ENCODE results near the gene LARGE1.

Gene LARGE1

GRCh38 chr22:33326540-33327295, 593.6 kb downstream of the LARGE1 start:
- no peak for DNase-seq (ENCODE audit: low read depth in 2 of 2)

DNA sequence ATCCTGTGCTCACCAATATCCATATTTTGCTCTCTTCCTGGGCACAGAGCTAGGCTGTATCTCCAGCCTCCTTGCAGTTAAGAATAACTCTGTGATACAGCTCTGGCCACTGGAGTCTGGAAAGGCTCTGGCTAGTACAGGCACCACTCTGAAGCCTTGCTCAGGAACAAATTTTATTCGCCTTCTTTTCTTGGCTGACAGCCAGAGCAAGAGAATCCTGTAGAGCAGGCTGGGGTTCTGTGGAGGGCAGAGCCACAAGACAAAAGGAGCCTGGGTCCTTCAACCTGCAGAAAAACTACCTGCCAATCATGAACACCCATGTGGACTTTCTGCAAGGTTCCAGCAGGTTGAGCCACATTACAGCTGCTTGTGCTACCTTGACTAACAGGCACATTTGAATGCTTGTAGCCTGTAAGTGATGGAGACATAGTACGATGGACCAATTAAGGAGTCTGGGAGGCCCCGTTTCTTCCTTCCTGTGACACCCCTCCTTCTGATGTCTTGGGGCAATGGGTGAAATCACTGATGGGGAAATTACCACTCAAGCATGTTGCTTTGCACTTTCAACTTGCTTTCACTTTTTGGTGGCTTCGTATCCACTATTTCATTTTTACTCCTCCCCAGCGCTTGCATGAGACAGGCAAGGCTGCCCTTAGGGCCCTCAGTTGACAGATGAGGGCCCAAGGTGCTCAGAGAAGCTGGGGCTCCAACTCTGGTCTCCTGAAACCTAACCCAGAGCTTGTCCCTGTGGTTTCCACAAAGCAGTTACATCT, 594.9 kb downstream of the LARGE1 start:
- no peak for DNase-seq (ENCODE audit: low read depth in 2 of 2)

GRCh38 chr22:33324228-33324627, 596.0 kb downstream of the LARGE1 start:
- DNase-seq (ENCODE audit: low read depth in 2 of 2) = no peak

GRCh38 chr22:33321466-33321865, 598.8 kb downstream of the LARGE1 start:
- DNase-seq (ENCODE audit: low read depth in 2 of 2) = no peak

DNA sequence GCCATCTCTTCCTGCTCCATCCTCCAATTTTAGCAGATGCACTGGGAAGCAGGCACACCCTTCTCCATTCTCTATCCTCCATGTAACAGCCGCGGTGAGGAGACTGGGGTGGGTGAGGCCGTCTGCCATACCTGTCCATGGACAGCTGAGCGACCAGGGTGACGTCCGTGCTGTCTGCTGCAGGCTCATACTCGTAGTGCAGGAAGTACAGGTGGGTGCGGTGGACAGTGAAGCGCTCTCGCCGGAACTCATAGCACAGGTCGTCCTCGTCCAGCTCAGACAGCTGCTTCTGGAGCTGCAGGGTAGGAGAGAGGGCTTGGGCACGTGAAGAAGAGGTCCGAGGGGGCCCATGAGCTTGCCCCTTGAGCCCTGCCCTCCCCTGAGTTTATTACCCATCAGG, 604.3 kb downstream of the LARGE1 start:
- no peak for DNase-seq (ENCODE audit: low read depth in 2 of 2)

DNA sequence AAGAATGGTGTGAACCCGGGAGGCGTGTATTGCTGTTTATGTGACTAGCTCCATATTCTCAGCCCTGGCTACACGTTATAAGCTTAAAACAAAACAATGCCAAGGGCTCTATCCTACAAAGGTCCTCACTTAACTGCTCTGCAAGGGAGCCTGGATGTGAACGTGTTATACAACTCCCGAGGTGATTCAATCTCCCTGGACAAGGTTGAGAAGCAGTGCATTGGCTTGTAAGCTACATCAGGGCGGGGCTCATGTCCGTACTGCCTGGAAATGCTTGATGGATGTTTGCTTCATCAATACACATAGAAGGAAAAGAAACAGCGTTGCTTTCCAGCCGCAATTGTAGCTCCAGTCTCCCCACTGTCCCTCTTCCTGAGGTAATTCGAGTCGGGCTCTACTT, 605.2 kb downstream of the LARGE1 start:
- DNase-seq (ENCODE audit: low read depth in 2 of 2) = no peak

GRCh38 chr22:33314316-33314715, 606.0 kb downstream of the LARGE1 start:
- no peak for DNase-seq (ENCODE audit: low read depth in 2 of 2)

DNA sequence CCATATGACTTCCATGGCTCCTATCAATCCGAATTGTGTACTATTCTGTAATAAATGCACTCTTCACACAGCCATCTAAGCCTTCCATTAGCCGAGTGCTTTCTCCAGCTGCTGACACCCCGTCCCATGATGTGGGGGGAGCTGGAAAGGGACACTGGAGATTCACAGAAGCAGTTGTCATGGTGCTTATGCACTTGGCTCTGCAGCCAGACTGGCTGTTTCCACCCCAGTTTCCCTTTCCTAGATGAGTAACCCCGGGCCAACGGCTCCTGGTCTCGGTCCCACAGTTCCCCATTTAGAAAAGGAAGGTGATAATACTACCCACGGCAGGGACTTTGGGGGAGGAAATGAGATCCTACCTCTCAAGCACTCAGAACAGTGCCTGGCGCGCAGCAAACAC, 617.2 kb downstream of the LARGE1 start:
- no peak for DNase-seq (ENCODE audit: low read depth in 2 of 2)

DNA sequence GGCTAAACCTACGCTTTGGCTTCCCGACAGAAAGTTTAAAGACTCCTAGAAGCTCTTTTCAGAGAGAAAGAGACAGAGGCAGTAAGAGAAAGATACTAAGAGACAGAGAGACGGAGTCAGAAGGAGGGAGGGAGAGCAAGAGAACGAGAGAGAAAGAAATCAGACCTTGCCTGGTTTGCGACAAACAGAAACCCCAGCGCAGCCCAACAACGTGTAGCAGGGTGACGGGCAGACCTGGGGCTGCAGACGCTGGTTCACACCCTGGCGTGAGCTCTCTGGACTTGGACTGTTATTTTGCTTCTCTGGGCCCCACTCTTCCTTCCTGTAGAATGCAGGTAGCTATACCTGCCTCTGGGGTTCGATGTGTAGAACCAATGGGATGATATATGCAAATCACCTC, 617.7 kb downstream of the LARGE1 start:
- DNase-seq (ENCODE audit: low read depth in 2 of 2) = no peak

- no peak for DNase-seq (ENCODE audit: low read depth in 2 of 2)
Observed at GRCh38 chr22:33302049-33302545, 618.2 kb downstream of the LARGE1 start.

- no peak for DNase-seq (ENCODE audit: low read depth in 2 of 2)
Observed at GRCh38 chr22:33300165-33300564, 620.1 kb downstream of the LARGE1 start.

DNA sequence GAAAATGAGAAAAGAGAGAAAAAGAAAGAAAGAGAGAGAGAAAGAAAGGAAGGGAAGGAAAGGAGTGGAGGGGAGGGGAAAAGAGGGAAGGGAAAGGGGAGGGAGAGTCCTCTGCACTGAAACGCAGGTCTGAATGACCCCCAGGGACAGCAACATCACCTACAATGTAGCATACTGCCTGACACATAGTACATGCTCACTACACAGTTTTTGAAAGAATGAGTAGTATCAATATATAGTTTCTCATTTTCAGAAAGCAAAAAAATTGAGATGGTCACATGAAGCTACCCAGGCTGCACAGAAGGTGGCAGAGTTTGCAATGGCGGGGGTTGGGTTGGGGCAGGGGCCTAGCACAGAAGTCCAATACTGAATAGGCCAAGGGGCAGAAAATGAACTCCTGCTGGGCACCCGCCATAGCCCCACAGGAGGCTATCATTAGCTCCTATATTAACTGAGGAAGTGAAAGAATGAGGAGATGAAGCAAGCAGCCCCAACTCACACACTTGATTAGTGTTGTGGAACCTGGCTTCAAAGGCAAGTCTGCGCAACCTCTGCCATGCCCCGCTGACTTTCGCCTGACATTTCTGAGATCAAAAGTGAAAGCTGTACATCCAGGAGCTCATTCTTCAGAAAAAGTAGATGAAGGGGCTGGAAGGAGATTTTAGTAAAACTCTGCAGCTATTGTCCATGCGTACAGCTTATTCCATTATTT, 620.9 kb downstream of the LARGE1 start:
- DNase-seq (ENCODE audit: low read depth in 2 of 2) = no peak

DNA sequence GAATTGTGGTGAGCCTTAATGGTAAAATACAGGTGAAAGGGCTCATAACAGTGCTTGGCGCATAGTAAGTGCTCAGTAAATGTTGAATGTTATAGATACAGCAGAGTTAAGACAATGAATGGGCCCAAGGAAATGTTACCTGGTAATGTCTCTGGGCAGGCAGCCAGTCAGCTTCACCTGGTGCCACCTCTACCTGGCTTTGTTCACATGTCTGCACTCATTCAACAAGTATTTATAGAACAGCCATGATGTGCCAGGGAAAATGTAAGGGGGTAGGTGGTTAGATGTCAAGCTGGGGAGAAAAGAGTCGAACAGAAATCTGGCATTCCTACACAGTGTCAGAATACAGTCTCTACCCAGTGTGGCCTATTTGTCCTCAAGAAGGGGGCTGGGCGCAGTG, 623.3 kb downstream of the LARGE1 start:
- DNase-seq (ENCODE audit: low read depth in 2 of 2) = no peak

DNA sequence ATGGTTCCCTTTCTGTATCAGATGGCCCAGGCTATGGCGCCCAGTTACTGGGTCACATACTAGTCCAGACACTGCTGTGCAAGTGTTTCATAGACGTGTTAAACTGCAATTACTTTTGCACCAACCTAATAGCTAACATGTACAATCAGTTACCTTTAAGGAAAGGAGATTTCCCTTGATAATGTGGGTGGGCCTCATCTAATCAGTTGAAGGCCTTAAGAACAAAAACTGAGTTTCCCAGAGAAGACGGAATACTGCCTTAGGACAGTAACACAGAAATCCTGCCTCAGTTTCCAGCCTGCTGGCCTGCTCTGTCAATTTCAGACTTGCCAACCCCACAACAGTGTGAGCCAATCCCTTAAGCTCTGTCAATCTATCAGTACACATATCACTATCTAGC, 632.2 kb downstream of the LARGE1 start:
- no peak for DNase-seq (ENCODE audit: low read depth in 2 of 2)

DNA sequence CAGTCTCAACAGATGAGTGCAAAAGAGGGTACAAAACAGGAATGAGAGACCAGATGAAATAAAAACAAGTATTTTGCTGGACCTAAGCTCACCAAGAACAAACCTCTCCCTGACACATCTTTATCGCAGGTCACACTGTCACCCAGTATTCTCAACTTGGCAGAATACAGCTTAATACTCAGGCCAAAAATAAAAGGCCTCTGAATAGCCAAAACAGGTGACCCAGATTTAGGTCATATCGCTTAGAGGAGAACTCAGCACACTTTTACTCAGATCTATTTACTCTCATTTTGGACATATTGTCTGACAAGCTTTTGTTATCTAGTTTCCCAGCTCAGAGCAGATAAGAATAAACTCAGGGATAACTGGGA, 645.2 kb downstream of the LARGE1 start:
- no peak for DNase-seq (ENCODE audit: low read depth in 2 of 2)

- no peak for DNase-seq (ENCODE audit: low read depth in 2 of 2)
Observed at GRCh38 chr22:33274214-33275072, 645.8 kb downstream of the LARGE1 start.

DNA sequence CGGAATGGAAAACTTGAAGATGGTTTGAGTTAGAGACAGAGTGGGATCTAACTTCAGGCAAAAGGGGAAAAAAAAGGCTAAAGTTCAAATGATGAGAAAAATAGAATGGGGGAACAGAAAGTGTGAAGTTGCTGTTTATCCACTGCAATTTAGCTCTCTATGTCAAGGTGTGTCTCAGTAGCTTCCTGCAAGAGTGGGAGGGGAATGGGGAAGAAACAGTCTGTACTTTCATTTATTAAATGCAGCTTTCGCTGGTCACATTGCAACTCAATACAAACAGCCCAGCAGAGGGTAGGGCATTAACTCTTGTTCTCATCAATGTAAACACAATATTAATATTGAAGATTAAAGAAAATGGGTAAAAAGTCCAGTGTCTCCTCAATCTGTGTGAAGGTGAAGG, 647.4 kb downstream of the LARGE1 start:
- DNase-seq (ENCODE audit: low read depth in 2 of 2) = no peak

GRCh38 chr22:33272180-33272579, 648.1 kb downstream of the LARGE1 start:
- DNase-seq (ENCODE audit: low read depth in 2 of 2) = no peak

GRCh38 chr22:33271390-33272161, 648.7 kb downstream of the LARGE1 start:
- DNase-seq (ENCODE audit: low read depth in 2 of 2) = no peak

DNA sequence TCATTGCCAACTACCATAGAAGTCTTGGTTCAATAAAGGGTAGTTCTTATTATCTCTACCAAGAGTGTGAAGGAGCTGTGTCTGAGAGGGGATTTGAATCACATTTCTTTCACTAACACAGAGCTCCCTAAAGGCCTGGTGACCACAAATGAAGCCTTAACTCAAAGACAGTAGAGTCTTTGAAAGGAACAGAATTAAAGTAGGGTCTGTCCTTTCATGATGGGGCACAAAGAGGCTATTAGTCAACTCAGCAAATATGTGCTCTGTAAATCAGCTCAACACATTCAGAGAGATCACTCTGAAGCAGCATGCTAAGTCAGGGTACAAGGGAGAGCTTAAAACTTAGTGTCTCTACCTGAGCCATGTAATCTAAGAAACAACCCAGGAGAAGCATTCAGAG, 649.7 kb downstream of the LARGE1 start:
- DNase-seq (ENCODE audit: low read depth in 2 of 2) = no peak

DNA sequence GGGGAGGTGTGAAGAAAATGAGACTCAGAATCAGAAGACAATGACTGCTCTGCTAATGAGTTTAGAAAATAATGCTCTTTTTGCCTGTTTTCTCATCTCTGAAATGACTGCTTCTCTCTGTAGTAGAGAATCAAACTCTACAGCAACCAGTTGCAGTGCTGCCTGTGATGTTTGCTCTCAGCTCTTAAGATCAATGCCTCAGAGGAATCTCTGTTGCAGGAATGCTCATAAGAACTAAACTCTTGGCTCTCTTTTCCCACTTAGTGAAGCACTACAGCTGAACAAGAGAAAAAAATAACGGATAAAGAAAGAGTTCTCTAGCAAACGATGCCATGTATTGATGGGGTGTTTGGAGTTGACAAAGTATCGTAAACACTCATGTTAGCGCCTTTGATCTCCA, 658.6 kb downstream of the LARGE1 start:
- DNase-seq (ENCODE audit: low read depth in 2 of 2) = no peak
